ENCODE measurements around the gene GYS1.

GRCh38 chr19:48970923-48971395, 22.1 kb downstream of the GYS1 start:
- no peak for TF ChIP-seq TOX (CRISPR knock-in tag; IDR thresholded peaks at IDR 0.05; ENCODE audit: borderline replicate concordance)
- no peak for TF ChIP-seq GLIS3 (CRISPR knock-in tag; IDR thresholded peaks at IDR 0.05)
- no peak for TF ChIP-seq CREB5 (CRISPR knock-in tag; IDR thresholded peaks at IDR 0.05; ENCODE audit: low read depth)
- no peak for TF ChIP-seq ZFP30 (CRISPR knock-in tag; IDR thresholded peaks at IDR 0.05)
